C4-2B (cell line): ENCODE data around the gene ELAVL3.

Source experiments
- ZFX ChIP-seq: fragments of 450-650 bp; IDR thresholded peaks from 2 replicates; pipeline ENCODE4 v1.6.1; 2017
- TF ChIP-seq, protein P1 (sequence below): fragments of 450-650 bp; conservative IDR thresholded peaks from 2 replicates; pipeline ENCODE4 v1.5.1; 2017; ENCODE audit warnings: mild to moderate bottlenecking

DNA sequence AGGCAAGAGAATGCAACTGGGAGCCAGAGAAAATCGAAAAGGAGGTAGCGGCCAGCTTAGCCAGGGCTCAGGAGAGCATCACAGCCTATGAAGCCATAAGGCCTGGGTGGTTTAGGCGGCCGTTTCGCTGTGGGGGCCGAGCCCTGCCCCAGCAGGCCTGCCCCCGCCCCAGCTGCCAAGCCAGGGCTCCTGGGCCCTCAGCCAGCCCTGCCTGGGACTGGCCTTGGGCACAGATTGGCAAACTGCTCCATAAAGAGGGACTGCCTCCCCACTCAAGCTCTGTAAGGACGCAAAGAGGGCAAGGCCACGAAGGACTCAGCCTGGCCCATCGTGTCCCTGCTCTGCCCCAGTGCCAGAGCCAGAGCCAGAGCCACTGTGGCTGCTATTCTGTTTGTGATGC lies 14.6 kb upstream of the ELAVL3 start:
- TF ChIP-seq, protein P1, sequence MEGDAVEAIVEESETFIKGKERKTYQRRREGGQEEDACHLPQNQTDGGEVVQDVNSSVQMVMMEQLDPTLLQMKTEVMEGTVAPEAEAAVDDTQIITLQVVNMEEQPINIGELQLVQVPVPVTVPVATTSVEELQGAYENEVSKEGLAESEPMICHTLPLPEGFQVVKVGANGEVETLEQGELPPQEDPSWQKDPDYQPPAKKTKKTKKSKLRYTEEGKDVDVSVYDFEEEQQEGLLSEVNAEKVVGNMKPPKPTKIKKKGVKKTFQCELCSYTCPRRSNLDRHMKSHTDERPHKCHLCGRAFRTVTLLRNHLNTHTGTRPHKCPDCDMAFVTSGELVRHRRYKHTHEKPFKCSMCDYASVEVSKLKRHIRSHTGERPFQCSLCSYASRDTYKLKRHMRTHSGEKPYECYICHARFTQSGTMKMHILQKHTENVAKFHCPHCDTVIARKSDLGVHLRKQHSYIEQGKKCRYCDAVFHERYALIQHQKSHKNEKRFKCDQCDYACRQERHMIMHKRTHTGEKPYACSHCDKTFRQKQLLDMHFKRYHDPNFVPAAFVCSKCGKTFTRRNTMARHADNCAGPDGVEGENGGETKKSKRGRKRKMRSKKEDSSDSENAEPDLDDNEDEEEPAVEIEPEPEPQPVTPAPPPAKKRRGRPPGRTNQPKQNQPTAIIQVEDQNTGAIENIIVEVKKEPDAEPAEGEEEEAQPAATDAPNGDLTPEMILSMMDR: no peak
- TF ChIP-seq ZFX: no peak
